ENCODE data around the gene ITGA4. TPM values are rescaled to one million over a fixed set of nuclear protein-coding genes. Genes with fewer than 3 reads are reported as not detected.

ITGA4 gene
- total RNA-seq, 4 donors from 2014 or later, result 0.51 to 112 (median 4.5) TPM

DNA sequence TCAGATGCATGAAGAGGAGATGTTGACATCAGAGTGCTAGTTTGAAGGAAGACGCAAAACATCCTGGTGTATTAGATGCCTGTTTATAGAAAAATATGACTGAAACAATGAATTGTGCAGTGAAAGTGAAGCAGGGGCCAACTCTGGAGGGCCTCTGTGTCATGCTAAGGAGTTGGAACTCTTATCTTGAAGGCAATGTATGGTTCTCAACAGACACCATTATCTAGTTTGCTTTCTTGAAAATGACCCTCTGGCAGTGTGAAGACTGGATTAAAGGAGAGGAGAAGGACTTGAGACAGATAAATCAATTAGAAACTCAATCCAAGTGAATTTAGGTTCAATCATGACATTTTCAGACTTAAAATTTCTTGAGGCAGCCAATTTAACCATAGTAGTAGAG is 63.1 kb downstream of the ITGA4 start:
- TF ChIP-seq, protein P1, sequence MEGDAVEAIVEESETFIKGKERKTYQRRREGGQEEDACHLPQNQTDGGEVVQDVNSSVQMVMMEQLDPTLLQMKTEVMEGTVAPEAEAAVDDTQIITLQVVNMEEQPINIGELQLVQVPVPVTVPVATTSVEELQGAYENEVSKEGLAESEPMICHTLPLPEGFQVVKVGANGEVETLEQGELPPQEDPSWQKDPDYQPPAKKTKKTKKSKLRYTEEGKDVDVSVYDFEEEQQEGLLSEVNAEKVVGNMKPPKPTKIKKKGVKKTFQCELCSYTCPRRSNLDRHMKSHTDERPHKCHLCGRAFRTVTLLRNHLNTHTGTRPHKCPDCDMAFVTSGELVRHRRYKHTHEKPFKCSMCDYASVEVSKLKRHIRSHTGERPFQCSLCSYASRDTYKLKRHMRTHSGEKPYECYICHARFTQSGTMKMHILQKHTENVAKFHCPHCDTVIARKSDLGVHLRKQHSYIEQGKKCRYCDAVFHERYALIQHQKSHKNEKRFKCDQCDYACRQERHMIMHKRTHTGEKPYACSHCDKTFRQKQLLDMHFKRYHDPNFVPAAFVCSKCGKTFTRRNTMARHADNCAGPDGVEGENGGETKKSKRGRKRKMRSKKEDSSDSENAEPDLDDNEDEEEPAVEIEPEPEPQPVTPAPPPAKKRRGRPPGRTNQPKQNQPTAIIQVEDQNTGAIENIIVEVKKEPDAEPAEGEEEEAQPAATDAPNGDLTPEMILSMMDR (IDR thresholded peaks at IDR 0.05), result no peak
- no peak for TF ChIP-seq POLR2A (IDR thresholded peaks at IDR 0.05)
- no peak for DNase-seq
- no peaks in the 10 kb centered on the region for H3K9me3 ChIP-seq

GRCh38 chr2:181523756-181524155 is 66.6 kb downstream of the ITGA4 start:
- H3K36me3 ChIP-seq, result no peaks in the 10 kb centered on the region
- no peak overlapping the region for H3K4me3 ChIP-seq
- intact Hi-C loops (cut with DNase I; ENCODE audit: low total_unique reads), result no loop called here
- TF ChIP-seq, protein P1 (IDR thresholded peaks at IDR 0.05), result no peak
- no peak for TF ChIP-seq POLR2A (IDR thresholded peaks at IDR 0.05)
- H3K27me3 ChIP-seq, result no peaks in the 10 kb centered on the region
- no peak overlapping the region for H3K27ac ChIP-seq
- no peaks in the 10 kb centered on the region for H3K4me1 ChIP-seq
- DNase-seq, result no peak
- no peaks in the 10 kb centered on the region for H3K9me3 ChIP-seq

More for the DNA sequence above, 63.1 kb downstream of the ITGA4 start:
- H3K36me3 ChIP-seq, result no peaks in the 10 kb centered on the region
- intact Hi-C loops (cut with DNase I; ENCODE audit: low total_unique reads), result no loop called here
- H3K4me1 ChIP-seq, result no peaks in the 10 kb centered on the region
- no peak overlapping the region for H3K27ac ChIP-seq
- no peak overlapping the region for H3K4me3 ChIP-seq
- H3K27me3 ChIP-seq, result no peaks in the 10 kb centered on the region

DNA sequence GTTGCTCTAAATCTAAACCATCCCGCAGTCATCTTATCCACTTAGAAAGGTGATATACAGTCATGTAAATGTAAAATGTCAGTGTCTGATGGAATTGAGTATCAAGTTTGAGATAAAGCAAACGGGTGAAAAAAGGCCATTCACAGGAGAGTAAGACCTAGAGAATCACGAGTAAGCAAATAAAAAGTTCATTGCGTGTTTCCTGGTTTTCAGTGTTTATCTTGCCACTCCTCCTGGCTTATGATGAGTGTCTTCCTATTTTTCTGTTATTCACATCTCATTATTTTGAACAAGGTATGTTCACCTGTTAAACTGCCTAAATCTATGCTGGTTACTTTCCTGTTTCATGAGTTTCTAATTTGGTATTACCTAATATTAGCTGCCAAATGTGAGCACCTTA is 68.8 kb downstream of the ITGA4 start:
- Histone ChIP-seq H3K4me1 (no peaks in the 10 kb centered on the region), H3K9me3 (no peaks in the 10 kb centered on the region), H3K27me3 (no peaks in the 10 kb centered on the region), H3K4me3 (no peak overlapping the region), H3K36me3 (no peaks in the 10 kb centered on the region), H3K27ac (no peak overlapping the region)
- DNase-seq, result no peak
- intact Hi-C loops (cut with DNase I; ENCODE audit: low total_unique reads), result no loop called here
- TF ChIP-seq POLR2A (IDR thresholded peaks at IDR 0.05), result no peak
- TF ChIP-seq, protein P1 (IDR thresholded peaks at IDR 0.05), result no peak

GRCh38 chr2:181527058-181527457 is 69.9 kb downstream of the ITGA4 start:
- intact Hi-C loops (cut with DNase I; ENCODE audit: low total_unique reads), result no loop called here
- no peaks in the 10 kb centered on the region for H3K27me3 ChIP-seq
- H3K9me3 ChIP-seq, result no peaks in the 10 kb centered on the region
- no peaks in the 10 kb centered on the region for H3K4me1 ChIP-seq
- no peak overlapping the region for H3K4me3 ChIP-seq
- TF ChIP-seq, protein P1 (IDR thresholded peaks at IDR 0.05), result no peak
- no peak for TF ChIP-seq POLR2A (IDR thresholded peaks at IDR 0.05)
- no peak for DNase-seq
- no peak overlapping the region for H3K27ac ChIP-seq
- H3K36me3 ChIP-seq, result no peaks in the 10 kb centered on the region

- Histone ChIP-seq H3K27me3 (no peaks in the 10 kb centered on the region), H3K4me1 (no peaks in the 10 kb centered on the region), H3K27ac (no peak overlapping the region), H3K36me3 (no peaks in the 10 kb centered on the region), H3K4me3 (no peak overlapping the region), H3K9me3 (no peaks in the 10 kb centered on the region)
- intact Hi-C loops (cut with DNase I; ENCODE audit: low total_unique reads), result no loop called here
- no peak for TF ChIP-seq POLR2A (IDR thresholded peaks at IDR 0.05)
- TF ChIP-seq, protein P1 (IDR thresholded peaks at IDR 0.05), result no peak
- DNase-seq, result no peak
Measured at GRCh38 chr2:181528441-181528840, 71.3 kb downstream of the ITGA4 start.

Data from uterus (tissue), 4 donors.